ENCODE results near the gene TFAP2E. TPM values are rescaled to one million over a fixed set of nuclear protein-coding genes. Genes with fewer than 3 reads are reported as not detected.

Gene TFAP2E
- polyA plus RNA-seq, 1 donor from 2014 or later: 7.0 TPM

- Histone ChIP-seq H3F3A (ENCODE audit: insufficient read depth, low read length, poor library complexity, severe bottlenecking) (no peaks in the 10 kb centered on the region), H3K9me3 (ENCODE audit: low read length) (peaks cover 10% of the 10 kb centered on the region), H3K27me3 (ENCODE audit: insufficient read depth, low read depth, low read length) (no peaks in the 10 kb centered on the region), H3K4me3 (ENCODE audit: low read length) (no peak overlapping the region), H4K20me1 (ENCODE audit: insufficient read depth) (no peaks in the 10 kb centered on the region), H3K27ac (ENCODE audit: low read length) (no peak overlapping the region), H2AFZ (ENCODE audit: low read depth, low read length) (no peak overlapping the region), H3K79me2 (replicated peaks; ENCODE audit: insufficient read depth, low read length) (peaks cover 4% of the 10 kb centered on the region), H3K36me3 (ENCODE audit: insufficient read depth, low read length) (peaks cover 7% of the 10 kb centered on the region), H3K9ac (ENCODE audit: low read length) (no peak overlapping the region), H3K4me2 (ENCODE audit: low read length) (no peak overlapping the region), H3K9me2 (ENCODE audit: insufficient read depth, low read length) (no peaks in the 10 kb centered on the region)
- TF ChIP-seq RAD21 (conservative IDR thresholded peaks at IDR 0.05): no peak
- no peak for TF ChIP-seq EZH2 (IDR thresholded peaks at IDR 0.05; ENCODE audit: borderline replicate concordance, insufficient read depth, low read length, poor library complexity, severe bottlenecking)
- TF ChIP-seq EP300 (conservative IDR thresholded peaks at IDR 0.05; ENCODE audit: poor library complexity, severe bottlenecking): no peak
- TF ChIP-seq CTCF (IDR thresholded peaks at IDR 0.05; ENCODE audit: poor library complexity, severe bottlenecking): no peak
- TF ChIP-seq POLR2AphosphoS5 (IDR thresholded peaks at IDR 0.05): no peak
- no peak for TF ChIP-seq REST (IDR thresholded peaks at IDR 0.05; ENCODE audit: borderline replicate concordance)
- no peak for TF ChIP-seq TAF1 (IDR thresholded peaks at IDR 0.05; ENCODE audit: low read depth)
- no peak for TF ChIP-seq SMC3 (conservative IDR thresholded peaks at IDR 0.05; ENCODE audit: poor library complexity)
- TF ChIP-seq MXI1 (conservative IDR thresholded peaks at IDR 0.05; ENCODE audit: poor library complexity, severe bottlenecking): no peak
Observed at GRCh38 chr1:35533586-35533985, 39.5 kb upstream of the TFAP2E start.

GRCh38 chr1:35535243-35535642 lies 37.9 kb upstream of the TFAP2E start:
- no peak overlapping the region for H2AFZ ChIP-seq (ENCODE audit: low read depth, low read length)
- no peaks in the 10 kb centered on the region for H3K27me3 ChIP-seq (ENCODE audit: insufficient read depth, low read depth, low read length)
- no peaks in the 10 kb centered on the region for H4K20me1 ChIP-seq (ENCODE audit: insufficient read depth)
- peaks cover 6% of the 10 kb centered on the region for H3K9me3 ChIP-seq (ENCODE audit: low read length)
- TF ChIP-seq CTCF (IDR thresholded peaks at IDR 0.05; ENCODE audit: poor library complexity, severe bottlenecking): no peak
- no peak for TF ChIP-seq RAD21 (conservative IDR thresholded peaks at IDR 0.05)
- no peak for TF ChIP-seq SMC3 (conservative IDR thresholded peaks at IDR 0.05; ENCODE audit: poor library complexity)
- no peak for TF ChIP-seq MXI1 (conservative IDR thresholded peaks at IDR 0.05; ENCODE audit: poor library complexity, severe bottlenecking)
- no peak for TF ChIP-seq POLR2AphosphoS5 (IDR thresholded peaks at IDR 0.05)
- no peak for TF ChIP-seq TAF1 (IDR thresholded peaks at IDR 0.05; ENCODE audit: low read depth)
- TF ChIP-seq REST (IDR thresholded peaks at IDR 0.05; ENCODE audit: borderline replicate concordance): no peak
- no peak for TF ChIP-seq EZH2 (IDR thresholded peaks at IDR 0.05; ENCODE audit: borderline replicate concordance, insufficient read depth, low read length, poor library complexity, severe bottlenecking)
- no peak for TF ChIP-seq EP300 (conservative IDR thresholded peaks at IDR 0.05; ENCODE audit: poor library complexity, severe bottlenecking)
- no peak overlapping the region for H3K9ac ChIP-seq (ENCODE audit: low read length)
- peaks cover 7% of the 10 kb centered on the region for H3K36me3 ChIP-seq (ENCODE audit: insufficient read depth, low read length)
- no peak overlapping the region for H3K4me2 ChIP-seq (ENCODE audit: low read length)
- H3K79me2 ChIP-seq (replicated peaks; ENCODE audit: insufficient read depth, low read length): peaks cover 4% of the 10 kb centered on the region
- no peak overlapping the region for H3K27ac ChIP-seq (ENCODE audit: low read length)
- H3K4me3 ChIP-seq (ENCODE audit: low read length): no peak overlapping the region
- H3F3A ChIP-seq (ENCODE audit: insufficient read depth, low read length, poor library complexity, severe bottlenecking): no peaks in the 10 kb centered on the region
- H3K9me2 ChIP-seq (ENCODE audit: insufficient read depth, low read length): no peaks in the 10 kb centered on the region
